GM19452 (cell line): ENCODE measurements around the gene ULK4.

Experiments
- ATAC-seq: cut with Tn5 transposase; IDR thresholded peaks from one replicate; pipeline ENCODE4 v1.9.1; 2021; ENCODE audit not compliant: unreplicated experiment

The ULK4 gene

GRCh38 chr3:41519746-41520145 is 442.2 kb downstream of the ULK4 start:
- no peak for ATAC-seq

- no peak for ATAC-seq
Observed at GRCh38 chr3:41518626-41519025, 443.3 kb downstream of the ULK4 start.

GRCh38 chr3:41508063-41508696 is 453.7 kb downstream of the ULK4 start:
- no peak for ATAC-seq

- ATAC-seq = no peak
Observed at GRCh38 chr3:41507336-41508062, 454.4 kb downstream of the ULK4 start.

GRCh38 chr3:41503998-41504623 is 457.8 kb downstream of the ULK4 start:
- no peak for ATAC-seq

- no peak for ATAC-seq
Observed at GRCh38 chr3:41502481-41502880, 459.4 kb downstream of the ULK4 start.

- no peak for ATAC-seq
Observed at GRCh38 chr3:41502023-41502422, 459.9 kb downstream of the ULK4 start.

GRCh38 chr3:41498847-41499246 is 463.1 kb downstream of the ULK4 start:
- ATAC-seq = no peak

GRCh38 chr3:41490360-41490759 is 471.5 kb downstream of the ULK4 start:
- ATAC-seq = no peak

GRCh38 chr3:41489231-41489630 is 472.7 kb downstream of the ULK4 start:
- no peak for ATAC-seq

GRCh38 chr3:41488501-41488900 is 473.4 kb downstream of the ULK4 start:
- no peak for ATAC-seq

GRCh38 chr3:41485484-41485883 is 476.4 kb downstream of the ULK4 start:
- no peak for ATAC-seq

- ATAC-seq = no peak
Observed at GRCh38 chr3:41482134-41482533, 479.8 kb downstream of the ULK4 start.

- ATAC-seq = no peak
Observed at GRCh38 chr3:41478278-41478677, 483.6 kb downstream of the ULK4 start.

GRCh38 chr3:41477399-41478014 is 484.4 kb downstream of the ULK4 start:
- no peak for ATAC-seq

- no peak for ATAC-seq
Observed at GRCh38 chr3:41469083-41469482, 492.8 kb downstream of the ULK4 start.

- no peak for ATAC-seq
Observed at GRCh38 chr3:41467481-41467880, 494.4 kb downstream of the ULK4 start.

GRCh38 chr3:41464858-41465257 is 497.0 kb downstream of the ULK4 start:
- no peak for ATAC-seq

- ATAC-seq = no peak
Observed at GRCh38 chr3:41464401-41464800, 497.5 kb downstream of the ULK4 start.

- no peak for ATAC-seq
Observed at GRCh38 chr3:41462103-41462691, 499.7 kb downstream of the ULK4 start.

GRCh38 chr3:41460736-41461135 is 501.2 kb downstream of the ULK4 start:
- no peak for ATAC-seq
